Stimulated activated CD4-positive, alpha-beta T cell treated with anti-CD3 and anti-CD28 coated beads, Interleukin-12 subunit alpha, Interleukin-12 subunit beta, amount 100 ng/mL, for 24 hours (primary cell): Measurements from ENCODE around the gene SNRPD3.
"Not testable (repeated sequence)": the region's sequence is repeated elsewhere in the genome, so short reads cannot be mapped to it uniquely, and the experiment has no call there.

Source experiments
- DNase-seq, 2 experiments: peaks; one replicate each; pipeline ENCODE4 v3.0.0-alpha.2; 2020; ENCODE audit warnings: low read depth in 2 of 2

SNRPD3 gene

DNA sequence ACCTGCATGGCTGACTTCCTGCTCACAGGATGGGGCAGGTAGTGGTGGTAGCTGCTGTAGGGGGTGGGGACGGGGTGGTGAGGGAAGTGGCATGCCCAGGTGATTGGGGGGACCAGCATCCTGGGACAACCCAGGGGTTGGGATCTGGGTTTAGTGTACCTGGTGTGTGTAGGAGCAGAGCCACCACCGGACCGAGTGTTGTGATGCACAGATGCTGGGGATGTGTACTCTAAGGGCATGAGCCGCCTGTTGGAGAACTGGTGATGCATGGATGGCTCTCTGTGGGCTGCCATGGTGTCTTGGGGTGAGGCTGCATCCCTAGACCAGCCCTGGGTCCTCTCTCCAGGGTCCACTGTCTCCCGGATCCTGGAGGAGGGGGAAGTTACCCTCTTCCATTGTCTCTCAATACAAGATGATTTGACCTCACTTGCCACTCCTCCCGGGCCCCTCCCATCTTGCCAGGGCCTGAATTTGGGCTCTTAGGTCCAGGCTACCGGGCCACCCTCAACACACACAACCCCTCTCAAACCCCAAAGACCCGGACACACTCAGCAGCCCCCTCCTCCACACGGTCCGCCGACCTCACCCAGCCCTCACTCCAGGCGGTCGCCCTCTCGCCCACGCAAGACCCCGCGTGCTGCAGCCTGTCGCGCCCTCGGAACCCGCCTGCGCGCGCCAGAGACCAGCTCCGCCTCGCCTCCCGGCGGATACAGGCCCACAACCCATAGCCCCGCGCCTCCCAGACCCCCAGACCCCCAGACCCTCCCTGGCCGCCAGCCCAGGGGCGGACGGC lies 36.5 kb downstream of the SNRPD3 start:
- no peak for DNase-seq

DNA sequence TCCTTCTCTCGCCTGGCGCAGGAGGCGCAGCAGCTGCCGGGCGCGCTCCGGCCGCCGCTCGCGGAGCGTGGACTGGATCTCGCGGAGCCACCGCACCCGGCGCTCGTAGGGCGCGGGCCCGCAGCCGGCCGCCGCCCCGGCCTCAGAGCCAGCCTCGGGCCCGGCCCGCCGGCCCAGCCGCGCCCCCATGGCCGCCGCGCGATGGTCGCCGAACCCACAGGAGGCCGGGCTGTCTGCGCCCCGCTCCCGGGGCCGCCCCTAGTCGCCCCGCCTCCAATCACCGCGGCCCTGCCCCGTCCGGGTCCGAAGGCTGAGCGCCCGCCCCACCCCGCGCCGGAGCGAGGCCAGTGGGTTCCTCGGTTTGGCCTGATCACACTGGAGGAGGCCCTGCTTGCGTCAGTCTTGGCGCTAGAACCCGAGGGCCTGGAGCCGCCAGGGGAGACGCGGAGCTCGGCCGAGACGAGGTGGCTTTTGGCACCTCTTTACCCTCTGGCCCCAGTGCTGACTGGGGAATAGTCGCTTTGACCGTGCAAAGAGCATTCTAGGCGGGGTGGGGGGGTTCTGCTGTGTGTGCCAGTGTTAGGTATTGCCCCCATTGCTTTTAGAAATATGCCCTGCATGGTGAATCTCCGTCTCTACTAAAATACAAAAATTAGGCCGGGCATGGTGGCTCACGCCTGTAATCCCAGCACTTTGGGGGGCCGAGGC lies 37.2 kb downstream of the SNRPD3 start, which contains the start of gene LRRC75B:
Gene LRRC75B (minus strand): TSS at position 223 of the 708 bp plus-strand sequence. CDS start 34 bp downstream, at position 189.
- DNase-seq: peak in 1 of 2 experiments; percentile 36

DNA sequence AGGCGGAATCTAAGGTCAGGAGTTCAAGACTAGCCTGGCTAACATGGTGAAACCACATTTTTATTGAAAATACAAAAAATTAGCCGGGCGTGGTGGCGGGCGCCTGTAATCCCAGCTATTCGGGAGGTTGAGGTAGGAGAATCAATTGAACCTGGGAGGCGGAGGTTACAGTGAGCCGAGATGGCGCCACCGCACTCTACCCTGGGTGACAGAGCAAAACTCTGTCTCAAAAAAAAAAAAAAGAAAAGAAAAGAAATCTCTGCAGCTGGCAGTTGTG lies 37.7 kb downstream of the SNRPD3 start:
- DNase-seq: not testable (repeated sequence)

DNA sequence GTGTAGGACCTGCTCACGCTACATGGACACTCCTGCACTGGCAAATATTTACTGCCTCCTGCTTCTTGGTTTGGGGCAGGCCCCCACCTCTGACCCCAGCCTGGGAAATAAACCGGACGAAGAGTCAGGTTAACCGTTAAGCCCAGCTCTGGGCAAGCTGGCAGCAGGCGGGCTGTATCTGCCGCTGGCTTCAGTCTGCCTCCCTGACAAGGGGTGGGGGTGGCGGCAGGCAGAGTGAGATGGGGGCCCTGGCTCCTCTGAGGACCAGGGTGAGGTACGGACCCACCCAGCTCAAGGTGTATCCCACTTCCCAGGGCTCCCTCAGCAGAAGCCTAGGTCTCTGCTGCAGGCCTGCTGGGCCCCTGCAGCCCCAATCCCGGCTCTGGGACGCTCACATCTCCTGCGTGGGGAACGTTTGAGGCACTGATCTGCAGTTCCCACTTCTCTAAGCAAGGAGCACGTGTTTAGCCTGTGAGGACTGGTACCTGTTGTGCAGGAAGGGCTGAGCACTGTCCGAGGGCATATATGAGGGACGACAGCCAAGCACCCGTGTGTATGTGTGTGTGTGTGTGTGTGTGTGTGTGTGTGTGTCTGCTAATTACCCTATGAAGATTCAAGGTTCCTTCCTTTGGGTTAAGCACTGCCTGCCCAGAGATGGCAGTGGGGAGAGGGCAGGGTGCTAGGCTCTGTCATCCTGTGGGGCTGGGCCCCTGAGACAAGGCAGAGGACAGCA lies 38.2 kb downstream of the SNRPD3 start:
- DNase-seq: no peak

DNA sequence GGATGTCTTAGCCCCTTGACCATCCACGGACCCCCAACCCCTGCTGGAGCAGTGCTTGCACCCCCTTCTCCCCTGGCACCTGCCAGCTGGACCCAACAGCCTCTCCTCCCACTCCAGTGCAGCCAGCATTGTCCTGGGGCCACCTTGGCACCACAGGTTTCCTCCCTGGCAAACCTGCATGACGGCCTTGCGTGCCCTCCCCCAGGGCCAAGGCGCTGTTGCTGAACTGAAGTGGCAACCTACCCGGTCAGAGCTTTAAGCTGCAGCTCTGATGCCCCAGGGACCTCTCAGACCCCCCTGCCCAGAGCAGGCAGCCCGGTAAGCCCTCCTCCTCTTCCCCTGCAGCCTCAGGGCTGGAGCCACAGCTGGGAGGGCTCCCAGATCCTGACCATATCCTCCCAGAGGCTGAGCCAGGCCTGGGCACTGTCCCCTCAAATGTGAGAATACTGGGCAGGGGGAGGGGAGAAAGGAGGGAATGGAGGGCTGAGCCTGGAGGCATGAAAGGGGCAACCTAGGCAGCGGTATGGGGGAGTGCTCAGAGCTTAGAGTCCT lies 38.8 kb downstream of the SNRPD3 start:
- DNase-seq: no peak

DNA sequence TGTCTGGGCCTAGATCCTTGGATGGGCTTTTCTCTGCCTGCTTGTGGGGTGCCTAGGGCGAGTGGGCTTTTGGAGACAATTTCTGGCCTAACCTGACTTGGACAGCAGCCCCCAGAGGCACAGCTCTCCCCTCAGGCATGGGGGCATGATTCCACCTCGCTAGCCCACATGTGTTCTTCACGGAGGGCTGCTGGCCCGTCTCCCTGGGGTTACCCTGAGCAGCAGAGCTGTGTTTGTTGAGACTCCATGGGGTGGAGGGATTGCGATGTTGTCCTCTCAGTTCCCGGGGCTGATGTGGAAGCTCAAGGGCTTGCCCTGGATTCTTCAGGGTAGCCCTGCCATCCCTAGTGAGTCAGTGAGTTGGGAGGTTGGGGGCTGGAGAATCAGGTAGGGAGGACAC lies 39.4 kb downstream of the SNRPD3 start:
- no peak for DNase-seq

DNA sequence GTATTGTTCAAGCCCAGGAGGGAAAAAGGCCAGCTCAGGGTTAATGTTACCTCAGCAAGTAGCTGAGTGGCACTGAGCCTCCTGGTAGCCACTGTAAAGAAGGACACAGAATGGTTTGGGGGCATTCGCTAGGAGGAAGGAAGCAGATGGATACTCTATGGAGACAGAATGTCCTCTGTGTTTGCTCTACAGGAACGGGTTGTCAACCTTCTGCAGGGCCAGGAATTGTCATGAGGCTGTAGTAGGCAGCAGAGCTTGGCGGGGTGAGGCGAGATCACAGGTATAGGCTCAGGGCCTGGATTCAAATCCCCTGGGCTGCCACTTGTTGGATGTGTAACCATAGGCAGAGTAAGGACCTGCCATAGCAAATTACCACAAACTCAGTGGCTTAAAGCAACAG lies 40.1 kb downstream of the SNRPD3 start:
- no peak for DNase-seq

DNA sequence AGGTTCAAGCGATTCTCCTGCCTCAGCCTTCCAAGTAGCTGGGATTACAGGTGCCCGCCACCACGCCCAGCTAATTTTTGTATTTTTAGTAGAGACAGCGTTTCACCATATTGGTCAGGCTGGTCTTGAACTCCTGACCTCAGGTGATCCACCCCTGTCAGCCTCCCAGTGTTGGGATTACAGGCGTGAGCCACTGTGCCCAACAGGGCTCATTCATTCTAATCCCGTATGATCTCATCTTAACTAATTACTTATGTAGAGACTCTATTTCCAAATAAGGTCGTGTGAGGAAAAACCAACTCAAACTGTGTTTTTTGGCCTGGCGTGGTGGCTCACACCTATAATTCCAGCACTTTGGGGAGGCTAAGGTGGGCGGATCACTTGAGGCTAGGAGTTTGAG lies 41.3 kb downstream of the SNRPD3 start:
- DNase-seq: not testable (repeated sequence)

DNA sequence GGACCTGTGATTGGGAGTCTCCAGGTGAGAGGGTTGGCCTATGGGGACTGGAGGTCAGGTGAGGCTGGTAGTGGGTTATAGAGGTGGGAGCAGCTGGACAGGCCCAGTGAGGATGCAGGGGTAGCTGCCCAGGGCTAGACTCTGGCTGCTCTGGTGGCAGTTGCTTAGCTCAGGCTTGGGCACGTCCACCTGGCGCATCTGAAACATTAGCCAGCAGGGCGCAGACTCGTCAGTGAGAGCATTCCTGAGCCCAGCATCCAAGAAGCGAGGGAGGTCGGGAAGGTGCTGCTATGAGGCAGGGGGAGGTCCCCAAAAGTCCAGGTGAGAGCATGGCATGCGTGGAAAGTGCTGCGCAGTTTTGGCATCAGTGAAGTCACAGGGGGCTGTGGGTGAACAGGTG lies 43.7 kb downstream of the SNRPD3 start:
- DNase-seq: no peak

DNA sequence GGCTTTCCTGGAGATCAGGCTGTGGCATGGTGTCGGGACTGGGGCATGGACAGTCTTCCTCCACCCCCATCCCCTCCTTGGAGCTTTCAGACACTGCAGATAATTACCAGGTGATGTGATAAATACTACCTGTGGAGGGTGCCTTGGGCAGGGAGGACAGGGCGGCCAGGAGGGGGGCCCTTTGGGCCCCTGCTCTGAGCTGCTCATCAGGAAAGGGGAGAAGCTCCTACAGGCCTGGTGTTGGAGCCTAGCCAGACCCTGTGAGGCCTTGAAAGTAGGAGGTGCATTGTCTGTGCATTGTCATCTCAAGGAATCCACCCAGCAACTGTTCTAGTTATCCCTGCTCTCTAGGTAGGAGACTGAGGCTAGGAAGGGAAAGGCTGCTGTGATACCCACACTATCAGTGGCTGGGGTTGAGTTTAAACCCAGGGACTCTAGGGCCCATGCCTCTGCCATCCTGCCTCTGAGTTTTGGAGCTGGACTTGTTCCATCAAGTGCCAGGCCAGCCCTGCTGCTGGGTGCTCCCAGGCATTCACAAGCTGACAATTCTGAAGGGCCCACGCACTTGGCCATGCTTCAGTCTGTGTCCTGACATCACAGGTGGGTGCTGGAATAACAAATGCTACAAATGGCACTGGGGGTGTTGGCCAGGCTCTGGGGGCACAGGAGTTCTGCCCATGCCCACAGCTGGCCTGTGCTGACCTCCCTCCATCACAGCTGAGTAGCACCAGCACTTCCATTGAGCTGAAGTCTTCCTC lies 44.3 kb downstream of the SNRPD3 start:
- DNase-seq: not testable (repeated sequence)

DNA sequence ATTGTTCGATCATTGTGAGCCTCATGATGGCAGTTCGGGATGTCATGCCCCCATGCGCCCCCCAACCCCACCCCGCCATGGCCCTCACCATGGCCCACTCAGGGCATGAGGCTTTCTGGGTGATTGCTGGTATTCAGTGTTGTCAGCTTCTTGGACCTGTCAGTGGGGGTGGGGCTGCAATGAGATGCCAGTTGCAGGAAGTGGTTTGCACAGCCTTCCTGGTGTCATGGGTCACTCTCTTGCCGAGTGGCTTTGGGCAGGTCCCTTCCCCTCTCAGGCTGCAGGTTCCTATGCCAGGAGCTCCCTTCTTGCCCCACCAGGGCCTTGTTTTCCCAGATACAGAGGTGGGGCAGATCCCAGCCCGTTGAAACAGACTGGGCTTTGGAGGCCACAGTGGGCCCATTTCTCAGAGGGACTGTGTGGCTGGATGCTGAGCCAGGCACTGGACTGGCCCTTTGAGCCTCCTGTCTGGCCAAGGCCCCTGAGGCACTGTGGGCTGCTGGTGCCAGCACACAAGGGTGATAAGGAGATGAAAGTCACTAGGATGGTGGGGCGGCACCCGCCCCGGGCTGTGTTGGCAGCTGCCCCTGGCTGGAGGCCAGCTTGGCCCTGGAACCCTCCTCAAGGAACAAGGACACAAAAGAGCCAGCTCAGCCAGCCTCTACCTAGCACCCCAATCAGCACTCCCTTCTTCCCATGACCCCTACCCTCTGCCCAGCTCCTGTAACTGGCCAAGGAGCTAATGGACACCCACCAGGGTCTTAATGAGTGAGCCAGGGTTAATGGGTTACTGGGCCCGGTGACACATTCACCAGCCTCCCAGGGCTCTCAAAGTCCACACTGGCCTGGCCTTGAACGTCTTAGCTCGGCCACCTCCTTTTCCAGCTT lies 45.7 kb downstream of the SNRPD3 start:
- DNase-seq: no peak

DNA sequence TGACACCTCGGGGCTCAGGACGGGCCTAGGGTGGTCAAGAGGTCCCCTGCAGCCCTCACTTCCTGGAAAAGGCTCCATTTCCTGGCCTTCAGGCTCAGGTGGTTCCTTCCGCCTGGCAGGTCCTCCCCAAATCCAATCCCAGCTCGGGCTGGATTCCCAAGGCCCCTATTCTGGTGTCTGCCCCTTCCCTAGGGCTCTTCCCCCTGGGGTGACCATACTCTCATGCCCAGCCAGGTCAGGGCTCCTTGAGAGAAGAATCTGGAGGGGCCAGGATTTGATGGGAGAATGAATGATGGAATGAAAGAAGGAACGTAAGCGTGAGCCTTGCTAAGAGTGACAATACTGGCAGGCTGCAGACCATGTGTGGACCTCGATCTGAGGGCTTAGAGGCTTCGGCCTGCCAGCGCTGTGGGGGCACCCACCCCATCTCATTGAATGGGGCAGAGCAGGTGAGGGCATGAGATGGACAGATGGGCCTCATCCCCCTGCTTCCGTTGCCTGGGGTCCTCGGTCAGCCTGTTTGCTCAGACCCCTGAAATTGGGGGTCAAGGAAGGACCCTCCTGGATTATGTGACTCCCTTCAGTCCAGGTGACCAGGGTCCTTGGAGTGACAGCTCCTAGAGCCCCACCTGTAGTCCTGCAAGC lies 46.4 kb downstream of the SNRPD3 start:
- not testable (repeated sequence) for DNase-seq

DNA sequence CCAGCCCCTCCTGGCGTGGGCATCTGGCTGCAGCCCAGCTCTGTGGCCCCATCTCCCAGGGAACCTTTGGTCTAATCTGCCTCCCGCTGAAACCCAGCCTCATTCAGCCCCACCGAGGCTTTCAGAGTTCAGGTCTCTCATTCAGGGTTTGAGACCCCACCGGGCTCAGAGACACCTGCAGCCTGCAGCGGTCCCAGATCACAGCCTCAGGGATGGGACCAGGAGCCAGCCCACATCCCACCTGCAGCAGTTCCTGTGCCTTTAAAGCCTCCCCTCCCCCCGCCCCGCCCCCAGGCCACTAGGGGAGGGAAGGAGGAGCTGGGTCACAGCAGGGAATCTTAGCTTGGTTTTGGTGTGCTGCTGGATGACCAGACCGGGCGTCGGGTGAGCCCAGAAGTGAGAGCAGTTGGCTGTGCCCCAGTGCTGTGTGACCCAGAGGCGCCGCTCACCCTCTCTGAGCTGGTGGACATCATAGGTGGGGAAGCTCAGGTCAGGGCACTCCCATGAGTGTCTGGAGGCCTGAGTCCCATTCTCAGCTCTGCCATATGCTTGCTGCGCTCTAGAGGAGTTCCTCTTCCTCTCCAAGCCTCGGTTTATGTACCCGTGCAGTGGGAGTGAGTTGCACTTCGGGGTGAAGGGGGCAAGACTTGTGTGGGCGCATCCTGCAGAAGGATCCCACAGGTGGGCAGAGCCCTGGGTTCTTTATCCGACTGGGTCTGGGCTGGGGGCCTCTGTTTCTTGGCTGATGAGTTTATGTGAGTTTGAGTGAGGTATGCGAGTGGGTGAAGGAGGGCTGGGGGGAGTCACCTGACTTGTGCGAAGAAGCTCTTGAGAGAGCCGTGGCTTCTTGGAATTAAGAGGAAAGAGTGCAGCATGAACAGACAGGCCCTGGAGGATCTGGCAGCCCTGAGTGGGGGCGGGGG lies 47.3 kb downstream of the SNRPD3 start, which contains the start of gene GGT1:
Gene GGT1 (plus strand): TSS at position 347 of the 923 bp plus-strand sequence. CDS start 7,889 bp downstream, outside the sequence.
- DNase-seq: not testable (repeated sequence)

DNA sequence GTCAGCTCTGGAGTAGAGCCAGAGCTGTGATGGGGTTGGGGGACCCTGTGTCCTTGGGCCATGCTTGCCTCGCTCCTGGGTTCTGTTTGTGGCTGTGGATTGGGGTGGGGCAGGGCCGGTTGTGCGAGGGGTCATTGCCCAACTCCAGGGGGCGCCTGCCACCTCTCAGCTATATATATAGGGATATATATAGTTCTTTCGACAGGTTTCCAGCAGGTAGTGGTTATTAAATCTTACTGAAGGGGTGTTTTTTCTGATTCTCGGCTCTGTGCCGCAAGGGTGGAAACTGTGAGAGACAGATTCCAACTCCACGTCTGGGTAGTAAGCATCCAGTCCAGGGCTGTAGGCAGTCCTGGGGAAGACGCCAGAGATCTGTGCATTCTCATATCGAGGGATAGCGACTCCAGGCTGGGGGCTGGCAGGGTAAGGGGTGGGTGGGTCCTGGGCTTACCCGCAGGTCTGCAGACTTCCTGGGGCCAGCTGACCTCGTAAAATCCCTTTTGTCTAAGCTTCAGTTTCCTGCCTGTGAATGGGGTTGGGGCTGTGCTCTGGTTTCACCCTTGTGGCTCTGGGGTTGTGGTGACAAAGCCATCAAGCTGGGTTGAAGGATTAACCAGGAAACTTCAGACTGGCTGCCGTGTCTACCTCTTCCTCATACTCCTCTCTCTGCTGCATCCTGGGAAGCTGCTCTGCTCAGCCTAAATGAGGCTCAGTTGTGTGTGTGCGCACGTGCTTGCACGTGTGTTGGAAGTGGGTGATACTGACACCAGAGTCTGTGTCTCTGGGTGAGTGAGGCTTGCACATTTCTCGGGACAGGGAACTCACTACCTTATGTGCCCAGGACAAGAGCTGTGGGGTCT lies 48.2 kb downstream of the SNRPD3 start:
- DNase-seq: not testable (repeated sequence)

DNA sequence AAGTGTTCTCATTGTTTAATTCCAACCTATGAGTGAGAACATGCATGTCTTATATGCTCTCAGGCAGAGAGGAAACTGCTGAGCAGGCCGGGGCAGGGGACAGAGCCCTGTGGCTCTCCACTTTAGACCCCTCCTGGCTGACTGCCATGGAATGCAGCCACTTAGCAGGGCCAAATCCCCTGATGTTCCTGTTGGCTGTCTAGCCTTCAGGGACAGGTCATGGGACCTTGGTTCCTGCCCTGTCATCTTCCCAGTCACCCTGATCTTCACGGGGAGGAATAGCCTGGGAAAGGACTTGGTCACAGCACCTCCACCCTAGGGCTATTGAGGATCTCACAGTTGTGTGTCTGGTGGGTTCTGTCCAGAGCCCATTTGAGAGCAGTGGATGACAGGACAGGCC lies 50.5 kb downstream of the SNRPD3 start:
- not testable (repeated sequence) for DNase-seq

DNA sequence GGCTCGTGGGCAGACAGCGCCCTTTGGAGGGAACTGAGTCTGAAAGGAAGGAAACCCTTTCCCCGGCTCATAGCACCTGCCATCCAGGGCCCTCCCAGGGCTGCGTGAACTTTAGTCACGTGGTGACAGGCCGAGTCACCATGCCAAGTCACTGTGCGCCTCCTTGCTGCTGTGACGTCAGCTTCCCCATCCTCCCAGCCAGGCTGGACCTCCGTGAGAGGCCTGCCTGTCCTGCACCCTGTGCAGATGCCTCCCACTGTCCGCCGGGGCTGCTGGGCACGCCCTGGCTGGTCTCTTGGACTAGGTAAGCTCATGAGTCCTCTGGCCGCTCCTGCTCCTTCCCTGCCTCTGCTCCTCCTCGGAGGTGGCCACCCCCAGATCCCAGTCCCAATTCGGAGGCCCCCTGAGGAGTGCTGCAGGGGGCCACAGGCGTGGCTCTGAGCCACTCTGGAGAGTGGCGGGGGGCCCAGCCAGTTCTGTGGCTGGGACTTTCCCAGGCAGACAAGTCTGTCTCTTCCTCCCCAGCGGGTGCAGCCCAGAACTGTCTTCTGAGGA lies 51.7 kb downstream of the SNRPD3 start:
- DNase-seq: peak; percentile 40 to 50

DNA sequence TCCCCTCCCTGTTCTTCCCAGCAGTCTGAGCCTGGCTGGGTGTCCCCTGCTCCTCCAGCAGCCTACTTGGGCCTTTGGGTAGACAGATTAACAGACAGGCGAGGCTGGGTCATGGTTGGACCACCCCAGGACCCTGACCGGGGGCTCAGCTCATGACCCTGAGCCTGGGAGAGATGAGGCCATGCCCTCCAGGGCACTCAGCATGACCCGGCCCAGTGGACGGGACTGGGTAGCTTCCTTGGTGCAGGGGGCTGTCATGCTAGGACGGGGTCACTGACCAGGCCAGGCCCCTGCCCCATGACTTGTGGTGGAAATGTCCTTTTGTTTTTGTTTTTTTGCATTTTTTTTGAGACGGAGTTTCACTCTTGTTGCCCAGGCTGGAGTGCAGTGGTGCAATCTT lies 52.5 kb downstream of the SNRPD3 start:
- DNase-seq: not testable (repeated sequence)
